ENCODE data around the gene RPS6KA3.

- TF ChIP-seq CTCF (IDR thresholded peaks at IDR 0.05) (no peak), POLR2A (IDR thresholded peaks at IDR 0.05) (no peak), POLR2AphosphoS5 (IDR thresholded peaks at IDR 0.05) (no peak), EP300 (IDR thresholded peaks at IDR 0.05) (no peak)
Measured at GRCh38 chrX:20270562-20270890, 3.8 kb upstream of the RPS6KA3 start.
